Measurements from ENCODE around the gene PTPRQ. TPM values are rescaled to one million over a fixed set of nuclear protein-coding genes. Genes with fewer than 3 reads are reported as not detected.

Gene PTPRQ
- total RNA-seq, 1 donor from 2014 or later = 0.64 TPM

GRCh38 chr12:80406253-80406652 lies 37.8 kb upstream of the PTPRQ start:
- TF ChIP-seq, protein P1, sequence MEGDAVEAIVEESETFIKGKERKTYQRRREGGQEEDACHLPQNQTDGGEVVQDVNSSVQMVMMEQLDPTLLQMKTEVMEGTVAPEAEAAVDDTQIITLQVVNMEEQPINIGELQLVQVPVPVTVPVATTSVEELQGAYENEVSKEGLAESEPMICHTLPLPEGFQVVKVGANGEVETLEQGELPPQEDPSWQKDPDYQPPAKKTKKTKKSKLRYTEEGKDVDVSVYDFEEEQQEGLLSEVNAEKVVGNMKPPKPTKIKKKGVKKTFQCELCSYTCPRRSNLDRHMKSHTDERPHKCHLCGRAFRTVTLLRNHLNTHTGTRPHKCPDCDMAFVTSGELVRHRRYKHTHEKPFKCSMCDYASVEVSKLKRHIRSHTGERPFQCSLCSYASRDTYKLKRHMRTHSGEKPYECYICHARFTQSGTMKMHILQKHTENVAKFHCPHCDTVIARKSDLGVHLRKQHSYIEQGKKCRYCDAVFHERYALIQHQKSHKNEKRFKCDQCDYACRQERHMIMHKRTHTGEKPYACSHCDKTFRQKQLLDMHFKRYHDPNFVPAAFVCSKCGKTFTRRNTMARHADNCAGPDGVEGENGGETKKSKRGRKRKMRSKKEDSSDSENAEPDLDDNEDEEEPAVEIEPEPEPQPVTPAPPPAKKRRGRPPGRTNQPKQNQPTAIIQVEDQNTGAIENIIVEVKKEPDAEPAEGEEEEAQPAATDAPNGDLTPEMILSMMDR (IDR thresholded peaks at IDR 0.05) = no peak
- Histone ChIP-seq H3K27me3 (no peaks in the 10 kb centered on the region), H3K4me1 (no peaks in the 10 kb centered on the region), H3K9me3 (no peaks in the 10 kb centered on the region), H3K27ac (no peak overlapping the region), H3K36me3 (no peaks in the 10 kb centered on the region), H3K4me3 (no peak overlapping the region)
- no peak for DNase-seq (ENCODE audit: low spot score in 2 of 2)
- intact Hi-C loops (cut with DNase I) = no loop called here

DNA sequence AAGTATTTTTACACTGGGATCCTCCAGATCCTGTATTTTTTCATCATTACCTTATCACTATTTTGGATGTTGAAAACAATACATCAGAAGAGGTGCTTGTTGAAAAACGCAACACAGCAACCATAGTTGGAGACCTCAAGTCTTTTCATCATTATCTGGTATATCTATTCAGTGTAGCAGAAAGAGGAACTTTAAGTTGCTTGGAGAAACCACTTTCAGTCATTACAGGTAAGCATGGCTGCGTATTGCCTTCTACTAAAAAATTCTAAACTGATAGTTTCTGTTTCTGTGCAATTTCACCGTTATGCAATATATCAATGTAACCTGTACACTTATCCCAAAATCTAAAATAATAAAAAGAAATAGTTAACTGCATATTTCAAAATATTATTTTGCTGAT lies 32.2 kb upstream of the PTPRQ start:
- Histone ChIP-seq H3K27ac (no peak overlapping the region), H3K9me3 (no peaks in the 10 kb centered on the region), H3K36me3 (no peaks in the 10 kb centered on the region), H3K27me3 (no peaks in the 10 kb centered on the region), H3K4me3 (no peak overlapping the region), H3K4me1 (no peaks in the 10 kb centered on the region)
- TF ChIP-seq, protein P1 (IDR thresholded peaks at IDR 0.05) = no peak
- intact Hi-C loops (cut with DNase I) = loop anchor here (1.0 kb wide), 1 partner anchor 353 kb away; no protein-coding TSS in a partner anchor
- DNase-seq (ENCODE audit: low spot score in 2 of 2) = no peak

- H3K27me3 ChIP-seq = no peaks in the 10 kb centered on the region
- TF ChIP-seq, protein P1 (IDR thresholded peaks at IDR 0.05) = peak; percentile 43 to 79 (median 75)
- H3K4me3 ChIP-seq = no peak overlapping the region
- H3K27ac ChIP-seq = no peak overlapping the region
- intact Hi-C loops (cut with DNase I) = no loop called here
- H3K4me1 ChIP-seq = no peaks in the 10 kb centered on the region
- no peaks in the 10 kb centered on the region for H3K9me3 ChIP-seq
- no peak for DNase-seq (ENCODE audit: low spot score in 2 of 2)
- H3K36me3 ChIP-seq = no peaks in the 10 kb centered on the region
Measured at GRCh38 chr12:80412343-80412953, 31.6 kb upstream of the PTPRQ start.

DNA sequence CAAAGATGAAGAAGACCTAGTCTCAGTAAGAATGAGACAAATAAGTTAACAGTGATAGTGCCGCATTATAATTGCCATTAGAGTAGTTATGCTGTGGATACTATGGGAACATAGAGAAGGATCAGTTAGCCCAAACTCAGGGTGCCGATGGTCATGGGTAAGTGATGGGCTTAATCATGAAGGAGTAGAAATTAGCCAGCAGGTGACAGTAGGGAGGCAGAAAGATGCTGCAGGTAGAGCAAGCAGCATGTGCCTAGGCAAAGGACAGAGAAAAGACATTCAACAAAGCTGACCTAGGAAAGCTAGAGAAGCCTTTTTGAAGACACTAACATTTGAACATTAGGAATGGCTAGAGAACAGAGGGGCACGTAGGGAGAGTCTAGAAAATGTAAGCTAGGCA lies 30.6 kb upstream of the PTPRQ start:
- Histone ChIP-seq H3K27ac (no peak overlapping the region), H3K9me3 (no peaks in the 10 kb centered on the region), H3K36me3 (no peaks in the 10 kb centered on the region), H3K4me3 (no peak overlapping the region), H3K27me3 (no peaks in the 10 kb centered on the region), H3K4me1 (no peaks in the 10 kb centered on the region)
- TF ChIP-seq, protein P1 (IDR thresholded peaks at IDR 0.05) = no peak
- intact Hi-C loops (cut with DNase I) = no loop called here
- DNase-seq (ENCODE audit: low spot score in 2 of 2) = no peak

DNA sequence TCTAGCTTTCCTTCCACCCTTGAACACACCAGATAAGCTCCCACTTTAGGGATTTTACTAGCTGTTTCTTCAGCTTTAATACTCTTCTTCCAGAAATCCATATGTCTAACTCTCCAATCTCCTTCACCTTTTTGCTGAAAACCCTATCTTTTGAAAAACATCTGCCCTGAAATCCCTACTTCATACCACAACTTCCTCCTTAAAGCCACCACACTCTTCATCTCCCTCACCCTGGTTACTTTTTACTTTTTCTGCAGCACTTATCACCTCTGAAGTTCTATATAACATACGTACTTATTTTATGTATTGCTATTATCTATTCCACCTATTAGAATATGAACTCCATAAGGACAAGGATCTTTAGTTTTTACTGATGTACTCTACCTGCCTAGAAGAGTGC lies 28.6 kb upstream of the PTPRQ start:
- no peaks in the 10 kb centered on the region for H3K4me1 ChIP-seq
- H3K4me3 ChIP-seq = no peak overlapping the region
- H3K36me3 ChIP-seq = no peaks in the 10 kb centered on the region
- H3K27ac ChIP-seq = no peak overlapping the region
- intact Hi-C loops (cut with DNase I) = no loop called here
- TF ChIP-seq, protein P1 (IDR thresholded peaks at IDR 0.05) = no peak
- no peak for DNase-seq (ENCODE audit: low spot score in 2 of 2)
- H3K27me3 ChIP-seq = no peaks in the 10 kb centered on the region
- H3K9me3 ChIP-seq = no peaks in the 10 kb centered on the region

- Histone ChIP-seq H3K4me3 (no peak overlapping the region), H3K36me3 (no peaks in the 10 kb centered on the region), H3K4me1 (no peaks in the 10 kb centered on the region), H3K27me3 (no peaks in the 10 kb centered on the region), H3K27ac (no peak overlapping the region), H3K9me3 (no peaks in the 10 kb centered on the region)
- intact Hi-C loops (cut with DNase I) = no loop called here
- DNase-seq (ENCODE audit: low spot score in 2 of 2) = no peak
- TF ChIP-seq, protein P1 (IDR thresholded peaks at IDR 0.05) = no peak
Measured at GRCh38 chr12:80419644-80420043, 24.4 kb upstream of the PTPRQ start.

Data from ascending aorta (tissue), 2 donors.